Adipocyte (in vitro differentiated cells): ENCODE results near the gene IGFL1.

Source experiments
- DNase-seq: peaks from one replicate; pipeline ENCODE4 v3.0.0-alpha.2; 2015; ENCODE audit warnings: low read depth
- H3K27me3 ChIP-seq: replicated peaks from 2 replicates; pipeline ENCODE4 v1.7.0; 2013; ENCODE audit warnings: mild to moderate bottlenecking, low read length, moderate library complexity; ENCODE audit not compliant: control insufficient read depth, insufficient read depth
- H3K36me3 ChIP-seq: 2 replicates; pipeline ENCODE4 v1.7.0; 2013; ENCODE audit warnings: low read length, mild to moderate bottlenecking, moderate library complexity; ENCODE audit not compliant: control insufficient read depth, insufficient read depth, severe bottlenecking
- H3K4me1 ChIP-seq: 2 replicates; pipeline ENCODE4 v1.7.0; 2013; ENCODE audit warnings: mild to moderate bottlenecking, low read length, moderate library complexity; ENCODE audit not compliant: control insufficient read depth, insufficient read depth
- H3K4me3 ChIP-seq: 2 replicates; pipeline ENCODE4 v1.7.0; 2013; ENCODE audit warnings: mild to moderate bottlenecking, low read length, moderate library complexity
- H3K9ac ChIP-seq: 2 replicates; pipeline ENCODE4 v1.7.0; 2013; ENCODE audit warnings: mild to moderate bottlenecking, low read length, moderate library complexity
- H3K9me3 ChIP-seq: 2 replicates; pipeline ENCODE4 v1.7.0; 2013; ENCODE audit warnings: mild to moderate bottlenecking, low read length, moderate library complexity; ENCODE audit not compliant: control insufficient read depth

IGFL1 gene

GRCh38 chr19:46279177-46279576 is 49.6 kb downstream of the IGFL1 start:
- H3K9ac ChIP-seq = no peak overlapping the region
- peaks cover 2% of the 10 kb centered on the region for H3K27me3 ChIP-seq
- H3K9me3 ChIP-seq = no peaks in the 10 kb centered on the region
- no peaks in the 10 kb centered on the region for H3K4me1 ChIP-seq
- no peaks in the 10 kb centered on the region for H3K36me3 ChIP-seq
- H3K4me3 ChIP-seq = no peak overlapping the region
- DNase-seq = no peak
